HG03571 (cell line): ENCODE data around the gene MICAL2.

Experiments
- ATAC-seq: cut with Tn5 transposase; IDR thresholded peaks from one replicate; pipeline ENCODE4 v1.9.1; 2021; ENCODE audit not compliant: unreplicated experiment

MICAL2 gene

GRCh38 chr11:12166299-12167060, 56.1 kb downstream of the MICAL2 start:
- no peak for ATAC-seq

GRCh38 chr11:12167061-12168000, 56.9 kb downstream of the MICAL2 start:
- no peak for ATAC-seq

GRCh38 chr11:12168114-12168513, 57.7 kb downstream of the MICAL2 start:
- ATAC-seq, result no peak

GRCh38 chr11:12169822-12170221, 59.4 kb downstream of the MICAL2 start:
- no peak for ATAC-seq

- no peak for ATAC-seq
Measured at GRCh38 chr11:12170501-12170900, 60.1 kb downstream of the MICAL2 start.

GRCh38 chr11:12170984-12171383, 60.6 kb downstream of the MICAL2 start:
- ATAC-seq, result no peak

GRCh38 chr11:12171921-12172320, 61.5 kb downstream of the MICAL2 start:
- no peak for ATAC-seq

GRCh38 chr11:12172493-12173013, 62.2 kb downstream of the MICAL2 start:
- ATAC-seq, result no peak

GRCh38 chr11:12173111-12173510, 62.7 kb downstream of the MICAL2 start:
- no peak for ATAC-seq

- ATAC-seq, result peak; percentile 34
Measured at GRCh38 chr11:12174128-12174476, 63.7 kb downstream of the MICAL2 start.

GRCh38 chr11:12174477-12175143, 64.2 kb downstream of the MICAL2 start:
- ATAC-seq, result peak; percentile 80

GRCh38 chr11:12175694-12176241, 65.4 kb downstream of the MICAL2 start:
- no peak for ATAC-seq

- no peak for ATAC-seq
Measured at GRCh38 chr11:12176410-12176809, 66.0 kb downstream of the MICAL2 start.

GRCh38 chr11:12177739-12178338, 67.4 kb downstream of the MICAL2 start:
- ATAC-seq, result no peak

- ATAC-seq, result no peak
Measured at GRCh38 chr11:12179019-12179418, 68.6 kb downstream of the MICAL2 start.

GRCh38 chr11:12179531-12179930, 69.1 kb downstream of the MICAL2 start:
- ATAC-seq, result no peak

GRCh38 chr11:12180257-12181205, 70.1 kb downstream of the MICAL2 start:
- ATAC-seq, result no peak

GRCh38 chr11:12182302-12182675, 71.9 kb downstream of the MICAL2 start:
- ATAC-seq, result no peak

GRCh38 chr11:12182676-12183541, 72.5 kb downstream of the MICAL2 start:
- ATAC-seq, result no peak
